ENCODE measurements around the gene ELAPOR1. TPM values are rescaled to one million over a fixed set of nuclear protein-coding genes. Genes with fewer than 3 reads are reported as not detected.

ELAPOR1 gene
- total and polyA plus RNA-seq, 2 donors (not counting 1 experiment from before 2014, with no cell fraction given) = 0.17 to 0.76 TPM

DNA sequence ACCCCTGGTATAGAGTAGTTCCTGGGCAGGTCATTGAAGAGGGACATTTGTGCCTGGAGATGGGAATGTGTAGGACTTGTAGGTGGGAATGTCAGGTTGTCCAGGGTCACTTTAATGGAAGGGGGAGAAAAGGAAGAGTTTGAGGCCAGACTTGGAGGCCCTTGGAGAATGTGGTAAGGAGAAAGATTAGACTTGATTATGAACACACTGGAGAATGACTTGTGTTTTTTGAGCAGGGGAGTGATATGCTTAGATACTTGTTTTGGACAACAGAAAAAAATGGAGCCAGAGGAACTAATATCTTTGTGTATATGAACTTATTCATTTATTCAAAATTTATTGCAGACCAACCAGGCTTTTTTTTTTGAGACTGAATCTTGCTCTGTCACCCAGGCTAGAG is 17.9 kb downstream of the ELAPOR1 start:
- Histone ChIP-seq H2AFZ (ENCODE audit: low read length) (no peak overlapping the region), H3K79me2 (ENCODE audit: control insufficient read depth, insufficient read depth, low read length) (no peaks in the 10 kb centered on the region), H4K20me1 (ENCODE audit: control insufficient read depth, extremely low read depth, insufficient read depth, low read length) (no peaks in the 10 kb centered on the region), H3K4me2 (ENCODE audit: extremely low read depth, insufficient read depth, low read length) (no peak overlapping the region), H3K9me3 (ENCODE audit: control insufficient read depth, insufficient read depth, low read depth, low read length) (no peaks in the 10 kb centered on the region), H3K27ac (ENCODE audit: insufficient read depth, low read length) (no peak overlapping the region), H3K36me3 (ENCODE audit: control insufficient read depth, insufficient read depth, low read length) (no peaks in the 10 kb centered on the region), H3K4me1 (ENCODE audit: control insufficient read depth, extremely low read depth, insufficient read depth, low read length) (no peaks in the 10 kb centered on the region), H3K27me3 (ENCODE audit: control insufficient read depth, insufficient read depth, low read length) (no peaks in the 10 kb centered on the region), H3K9ac (ENCODE audit: insufficient read depth, low read length) (no peak overlapping the region), H3K4me3 (replicated peaks in 1 of 4; ENCODE audit: control extremely low read depth in 1 of 4, insufficient read depth in 1 of 4, low read depth in 3 of 4, low read length in 4 of 4) (no peak overlapping the region)
- DNase-seq (ENCODE audit: low read depth in 2 of 2) = no peak
- no peak for TF ChIP-seq EZH2 (IDR thresholded peaks at IDR 0.05; ENCODE audit: low read length, missing control alignments)
- TF ChIP-seq, protein P1, sequence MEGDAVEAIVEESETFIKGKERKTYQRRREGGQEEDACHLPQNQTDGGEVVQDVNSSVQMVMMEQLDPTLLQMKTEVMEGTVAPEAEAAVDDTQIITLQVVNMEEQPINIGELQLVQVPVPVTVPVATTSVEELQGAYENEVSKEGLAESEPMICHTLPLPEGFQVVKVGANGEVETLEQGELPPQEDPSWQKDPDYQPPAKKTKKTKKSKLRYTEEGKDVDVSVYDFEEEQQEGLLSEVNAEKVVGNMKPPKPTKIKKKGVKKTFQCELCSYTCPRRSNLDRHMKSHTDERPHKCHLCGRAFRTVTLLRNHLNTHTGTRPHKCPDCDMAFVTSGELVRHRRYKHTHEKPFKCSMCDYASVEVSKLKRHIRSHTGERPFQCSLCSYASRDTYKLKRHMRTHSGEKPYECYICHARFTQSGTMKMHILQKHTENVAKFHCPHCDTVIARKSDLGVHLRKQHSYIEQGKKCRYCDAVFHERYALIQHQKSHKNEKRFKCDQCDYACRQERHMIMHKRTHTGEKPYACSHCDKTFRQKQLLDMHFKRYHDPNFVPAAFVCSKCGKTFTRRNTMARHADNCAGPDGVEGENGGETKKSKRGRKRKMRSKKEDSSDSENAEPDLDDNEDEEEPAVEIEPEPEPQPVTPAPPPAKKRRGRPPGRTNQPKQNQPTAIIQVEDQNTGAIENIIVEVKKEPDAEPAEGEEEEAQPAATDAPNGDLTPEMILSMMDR (conservative IDR thresholded peaks at IDR 0.05 in 1 of 2, IDR thresholded peaks at IDR 0.05 in 1 of 2; ENCODE audit: low read depth in 1 of 2, low read length in 2 of 2) = no peak

DNA sequence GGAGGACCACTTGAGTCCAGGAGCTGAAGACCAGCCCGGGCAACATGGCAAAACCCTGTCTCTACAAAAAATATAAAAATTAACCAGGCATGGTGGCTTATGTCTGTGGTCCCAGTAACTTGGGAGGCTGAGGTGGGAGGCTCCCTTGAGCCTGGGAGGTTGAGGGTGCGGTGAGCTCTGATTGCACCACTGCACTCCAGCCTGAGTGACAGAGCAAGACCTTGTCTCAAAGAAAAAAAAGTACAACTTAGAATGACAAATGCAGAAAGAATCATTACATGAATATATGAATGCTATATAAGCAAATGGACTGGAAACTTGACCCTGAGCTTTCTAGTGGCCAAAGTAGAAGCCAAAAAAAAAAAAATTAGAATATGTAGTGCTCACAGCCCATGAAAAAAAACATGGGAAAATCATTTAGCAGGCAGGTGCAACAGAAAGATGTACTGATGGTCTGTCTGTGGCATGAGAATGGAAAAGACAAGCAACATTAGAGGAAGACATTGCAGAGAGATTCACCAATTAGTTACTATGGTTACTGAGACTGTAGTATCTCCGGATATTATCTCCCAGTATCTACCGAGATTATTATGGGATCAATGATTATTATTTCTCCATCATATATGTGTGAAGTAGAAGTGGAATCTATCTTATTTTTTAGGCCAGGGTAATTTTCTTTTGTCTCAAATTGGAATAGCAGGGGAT is 19.2 kb downstream of the ELAPOR1 start:
- DNase-seq (ENCODE audit: low read depth in 2 of 2) = no peak
- TF ChIP-seq, protein P1 (conservative IDR thresholded peaks at IDR 0.05 in 1 of 2, IDR thresholded peaks at IDR 0.05 in 1 of 2; ENCODE audit: low read depth in 1 of 2, low read length in 2 of 2) = no peak
- no peak for TF ChIP-seq EZH2 (IDR thresholded peaks at IDR 0.05; ENCODE audit: low read length, missing control alignments)

DNA sequence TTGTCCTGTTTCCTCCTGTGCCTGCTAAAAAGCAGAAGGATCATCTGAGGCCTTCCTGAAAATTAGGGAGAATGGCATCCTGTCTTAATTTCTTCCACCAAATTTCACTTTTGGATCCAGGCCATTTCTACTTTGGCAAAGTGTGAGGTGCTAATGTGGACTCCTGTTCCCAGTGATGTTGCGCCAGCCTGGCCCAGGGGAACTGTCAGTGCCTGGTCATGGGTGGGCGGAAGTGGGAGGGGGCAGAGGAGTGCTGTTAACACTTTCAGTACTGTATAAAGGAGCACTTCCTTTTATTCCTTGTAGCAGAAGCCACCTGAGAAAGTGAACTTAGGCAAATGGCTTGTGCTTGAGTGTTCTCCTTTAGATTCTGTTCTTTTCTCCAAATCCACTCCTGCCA is 19.9 kb downstream of the ELAPOR1 start:
- Histone ChIP-seq H3K4me1 (ENCODE audit: control insufficient read depth, extremely low read depth, insufficient read depth, low read length) (no peaks in the 10 kb centered on the region), H3K4me2 (ENCODE audit: extremely low read depth, insufficient read depth, low read length) (no peak overlapping the region), H3K27me3 (ENCODE audit: control insufficient read depth, insufficient read depth, low read length) (no peaks in the 10 kb centered on the region), H4K20me1 (ENCODE audit: control insufficient read depth, extremely low read depth, insufficient read depth, low read length) (no peaks in the 10 kb centered on the region), H3K36me3 (ENCODE audit: control insufficient read depth, insufficient read depth, low read length) (no peaks in the 10 kb centered on the region), H3K79me2 (ENCODE audit: control insufficient read depth, insufficient read depth, low read length) (no peaks in the 10 kb centered on the region), H3K9ac (ENCODE audit: insufficient read depth, low read length) (no peak overlapping the region), H3K9me3 (ENCODE audit: control insufficient read depth, insufficient read depth, low read depth, low read length) (no peaks in the 10 kb centered on the region), H3K4me3 (replicated peaks in 1 of 4; ENCODE audit: control extremely low read depth in 1 of 4, insufficient read depth in 1 of 4, low read depth in 3 of 4, low read length in 4 of 4) (no peak overlapping the region), H3K27ac (ENCODE audit: insufficient read depth, low read length) (no peak overlapping the region), H2AFZ (ENCODE audit: low read length) (no peak overlapping the region)
- DNase-seq (ENCODE audit: low read depth in 2 of 2) = no peak
- TF ChIP-seq EZH2 (IDR thresholded peaks at IDR 0.05; ENCODE audit: low read length, missing control alignments) = no peak
- TF ChIP-seq, protein P1 (conservative IDR thresholded peaks at IDR 0.05 in 1 of 2, IDR thresholded peaks at IDR 0.05 in 1 of 2; ENCODE audit: low read depth in 1 of 2, low read length in 2 of 2) = no peak

More for the DNA sequence above, 19.2 kb downstream of the ELAPOR1 start:
- Histone ChIP-seq H3K9ac (ENCODE audit: insufficient read depth, low read length) (no peak overlapping the region), H3K27me3 (ENCODE audit: control insufficient read depth, insufficient read depth, low read length) (no peaks in the 10 kb centered on the region), H3K4me1 (ENCODE audit: control insufficient read depth, extremely low read depth, insufficient read depth, low read length) (no peaks in the 10 kb centered on the region), H4K20me1 (ENCODE audit: control insufficient read depth, extremely low read depth, insufficient read depth, low read length) (no peaks in the 10 kb centered on the region), H3K4me2 (ENCODE audit: extremely low read depth, insufficient read depth, low read length) (no peak overlapping the region), H3K9me3 (ENCODE audit: control insufficient read depth, insufficient read depth, low read depth, low read length) (no peaks in the 10 kb centered on the region), H3K4me3 (replicated peaks in 1 of 4; ENCODE audit: control extremely low read depth in 1 of 4, insufficient read depth in 1 of 4, low read depth in 3 of 4, low read length in 4 of 4) (no peak overlapping the region), H3K36me3 (ENCODE audit: control insufficient read depth, insufficient read depth, low read length) (no peaks in the 10 kb centered on the region), H3K79me2 (ENCODE audit: control insufficient read depth, insufficient read depth, low read length) (no peaks in the 10 kb centered on the region), H3K27ac (ENCODE audit: insufficient read depth, low read length) (no peak overlapping the region), H2AFZ (ENCODE audit: low read length) (no peak overlapping the region)
